ACC112 (cell line): ENCODE measurements around the gene PLA2G4B.
"Not testable (repeated sequence)": the region's sequence is repeated elsewhere in the genome, so short reads cannot be mapped to it uniquely, and the experiment has no call there.

Source experiments
- H2AFZ ChIP-seq: fragments of 200-600 bp; sonication (generic); one replicate; pipeline ENCODE4 v1.6.0; 2017; ENCODE audit warnings: antibody characterized with exemption, low read length; ENCODE audit not compliant: unreplicated experiment
- H3K27ac ChIP-seq: fragments of 200-600 bp; sonication (generic); 2 replicates; pipeline ENCODE4 v1.5.1; 2014; ENCODE audit warnings: low read depth, mild to moderate bottlenecking, antibody characterized with exemption, low read length, moderate library complexity
- H3K27me3 ChIP-seq: fragments of 200-600 bp; sonication (generic); 2 replicates; pipeline ENCODE4 v1.6.1; 2014; ENCODE audit warnings: mild to moderate bottlenecking, antibody characterized with exemption, low read length, moderate library complexity, mixed read lengths; ENCODE audit not compliant: insufficient read depth
- H3K36me3 ChIP-seq: fragments of 200-600 bp; sonication (generic); 2 replicates; pipeline ENCODE4 v1.6.1; 2016; ENCODE audit warnings: mild to moderate bottlenecking, antibody characterized with exemption, low read length, moderate library complexity, mixed read lengths; ENCODE audit not compliant: insufficient read depth
- H3K4me1 ChIP-seq: fragments of 200-600 bp; sonication (generic); one replicate; pipeline ENCODE4 v1.6.1; 2016; ENCODE audit warnings: low read length, mixed read lengths; ENCODE audit not compliant: insufficient read depth, unreplicated experiment, control insufficient read depth
- H3K4me3 ChIP-seq: fragments of 200-600 bp; sonication (generic); 2 replicates; pipeline ENCODE4 v1.5.1; 2014; ENCODE audit warnings: mild to moderate bottlenecking, low read depth, low read length
- H3K79me2 ChIP-seq: fragments of 200-600 bp; sonication (generic); one replicate; pipeline ENCODE4 v1.6.0; 2016; ENCODE audit warnings: low read length; ENCODE audit not compliant: control insufficient read depth, unreplicated experiment, insufficient read depth

PLA2G4B gene

GRCh38 chr15:41827880-41828806 is 10.5 kb upstream of the PLA2G4B start, which contains the start of gene JMJD7:
JMJD7 (plus strand) TSS chr15:41828092; CDS start chr15:41828125, 33 bp downstream.
- Histone ChIP-seq H3K4me3 (peak within 1 kb of the TSS; percentile 91), H3K79me2 (no peaks in the 10 kb centered on the region), H3K4me1 (peaks cover 7% of the 10 kb centered on the region), H3K36me3 (0 out of 2 replicates have a peak, but pooled peaks cover 2% of the 10 kb centered on the region), H3K27me3 (no peaks in the 10 kb centered on the region), H3K27ac (no peak within 1 kb of the TSS; the same call in 1 of the 2 replicates), H2AFZ (peak within 1 kb of the TSS; percentile 65)

- Histone ChIP-seq H3K27ac (no peak overlapping the region), H2AFZ (peak overlapping the region; percentile 65), H3K4me1 (peaks cover 7% of the 10 kb centered on the region), H3K79me2 (no peaks in the 10 kb centered on the region), H3K36me3 (0 out of 2 replicates have a peak, but pooled peaks cover 2% of the 10 kb centered on the region), H3K27me3 (no peaks in the 10 kb centered on the region), H3K4me3 (peak overlapping the region; percentile 91)
These were observed 9.9 kb upstream of the PLA2G4B start for GRCh38 chr15:41828807-41829141.

DNA sequence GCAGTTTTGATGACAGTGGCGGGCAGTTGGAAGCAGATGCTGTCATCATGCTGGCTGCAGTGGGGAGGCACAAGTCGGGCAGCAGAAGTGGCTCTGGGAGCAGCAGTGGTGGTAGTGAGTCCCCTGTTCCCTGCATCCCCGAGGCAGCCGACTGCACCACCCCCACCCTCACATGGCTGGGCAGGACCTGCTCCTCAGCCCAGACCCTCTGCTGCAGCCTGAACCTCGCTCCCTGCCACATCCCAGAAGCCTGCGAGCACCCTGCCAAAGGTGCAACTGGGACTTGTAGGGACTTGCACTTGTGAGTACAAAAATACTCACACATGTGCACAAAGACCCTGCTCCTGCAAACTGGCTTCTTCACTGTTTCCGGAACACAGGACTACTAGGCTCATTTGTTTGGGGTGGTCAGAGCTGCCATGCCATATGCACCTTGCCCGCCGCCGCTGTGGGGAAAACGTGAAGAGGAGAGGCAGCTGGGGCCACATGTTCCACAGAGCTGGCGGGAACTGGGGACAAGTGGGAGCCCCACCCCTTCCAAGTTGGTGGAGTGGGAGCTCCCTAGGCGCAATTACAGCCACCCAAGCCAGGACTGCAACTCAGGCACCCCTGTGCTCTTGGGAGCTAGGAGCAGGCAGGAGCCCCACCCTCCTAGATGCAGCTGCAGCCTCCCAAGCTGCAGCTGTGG is 8.5 kb upstream of the PLA2G4B start:
- no peak overlapping the region for H3K27ac ChIP-seq
- H3K27me3 ChIP-seq, result no peaks in the 10 kb centered on the region
- no peaks in the 10 kb centered on the region for H3K36me3 ChIP-seq
- H3K4me1 ChIP-seq, result peaks cover 7% of the 10 kb centered on the region
- no peak overlapping the region for H3K4me3 ChIP-seq
- H3K79me2 ChIP-seq, result no peaks in the 10 kb centered on the region
- no peak overlapping the region for H2AFZ ChIP-seq

DNA sequence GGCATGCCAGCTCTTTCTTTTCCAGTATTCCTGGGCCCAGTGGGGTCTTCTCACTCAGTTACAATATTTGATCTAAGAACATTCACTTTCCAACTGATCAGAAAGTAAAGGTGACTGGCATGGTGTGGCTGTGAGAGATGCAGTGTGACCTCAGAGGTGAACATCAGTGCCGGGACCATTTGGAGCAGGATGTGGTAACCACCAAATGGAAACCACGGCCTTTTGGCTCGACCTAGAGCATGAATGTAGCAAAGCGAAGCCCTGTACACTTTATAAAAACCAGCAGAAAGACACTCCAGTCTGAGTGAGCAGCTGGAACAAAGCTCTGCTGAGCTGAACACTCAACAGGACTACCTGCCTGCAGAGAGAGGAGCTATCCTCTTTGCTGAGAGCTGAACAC is 7.4 kb upstream of the PLA2G4B start:
- not testable (repeated sequence) for H2AFZ ChIP-seq, H3K4me3 ChIP-seq, H3K36me3 ChIP-seq, H3K27me3 ChIP-seq, H3K4me1 ChIP-seq, H3K79me2 ChIP-seq, H3K27ac ChIP-seq

- H3K27me3 ChIP-seq, result no peaks in the 10 kb centered on the region
- no peaks in the 10 kb centered on the region for H3K36me3 ChIP-seq
- H3K27ac ChIP-seq, result no peak overlapping the region
- H3K79me2 ChIP-seq, result no peaks in the 10 kb centered on the region
- no peak overlapping the region for H2AFZ ChIP-seq
- H3K4me1 ChIP-seq, result peaks cover 7% of the 10 kb centered on the region
- no peak overlapping the region for H3K4me3 ChIP-seq
These were observed 6.4 kb upstream of the PLA2G4B start for GRCh38 chr15:41832208-41832607.

DNA sequence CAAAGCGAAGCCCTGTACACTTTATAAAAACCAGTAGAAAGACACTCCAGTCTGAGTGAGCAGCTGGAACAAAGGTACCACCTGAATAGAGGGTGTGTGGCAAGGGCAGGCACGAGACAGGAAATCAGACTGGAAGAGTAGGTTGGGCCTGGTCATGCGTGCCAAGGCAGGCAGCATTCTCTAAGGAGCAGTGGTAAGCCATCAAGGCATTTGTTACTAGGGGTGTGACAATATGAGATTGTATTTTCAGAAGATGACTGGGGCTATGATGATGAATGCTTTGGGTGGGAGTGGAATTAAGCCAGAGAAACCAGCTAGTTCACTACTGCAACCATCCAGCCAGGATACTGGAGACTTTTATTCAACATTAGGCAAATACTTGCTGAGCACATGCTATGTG is 5.8 kb upstream of the PLA2G4B start:
- Histone ChIP-seq H3K4me3 (no peak overlapping the region), H3K27ac (no peak overlapping the region), H3K27me3 (no peaks in the 10 kb centered on the region), H2AFZ (no peak overlapping the region), H3K79me2 (no peaks in the 10 kb centered on the region), H3K4me1 (peaks cover 7% of the 10 kb centered on the region), H3K36me3 (no peaks in the 10 kb centered on the region)

- no peaks in the 10 kb centered on the region for H3K36me3 ChIP-seq
- H2AFZ ChIP-seq, result no peak overlapping the region
- no peak overlapping the region for H3K4me3 ChIP-seq
- H3K27me3 ChIP-seq, result no peaks in the 10 kb centered on the region
- no peaks in the 10 kb centered on the region for H3K79me2 ChIP-seq
- H3K4me1 ChIP-seq, result peaks cover 1% of the 10 kb centered on the region
- no peak overlapping the region for H3K27ac ChIP-seq
These were observed 4.6 kb upstream of the PLA2G4B start for GRCh38 chr15:41834096-41834495.

- H3K36me3 ChIP-seq, result no peaks in the 10 kb centered on the region
- no peak overlapping the region for H2AFZ ChIP-seq
- no peaks in the 10 kb centered on the region for H3K4me1 ChIP-seq
- no peak overlapping the region for H3K4me3 ChIP-seq
- no peaks in the 10 kb centered on the region for H3K79me2 ChIP-seq
- no peak overlapping the region for H3K27ac ChIP-seq
- no peaks in the 10 kb centered on the region for H3K27me3 ChIP-seq
These were observed 2.6 kb upstream of the PLA2G4B start for GRCh38 chr15:41836073-41836472.

DNA sequence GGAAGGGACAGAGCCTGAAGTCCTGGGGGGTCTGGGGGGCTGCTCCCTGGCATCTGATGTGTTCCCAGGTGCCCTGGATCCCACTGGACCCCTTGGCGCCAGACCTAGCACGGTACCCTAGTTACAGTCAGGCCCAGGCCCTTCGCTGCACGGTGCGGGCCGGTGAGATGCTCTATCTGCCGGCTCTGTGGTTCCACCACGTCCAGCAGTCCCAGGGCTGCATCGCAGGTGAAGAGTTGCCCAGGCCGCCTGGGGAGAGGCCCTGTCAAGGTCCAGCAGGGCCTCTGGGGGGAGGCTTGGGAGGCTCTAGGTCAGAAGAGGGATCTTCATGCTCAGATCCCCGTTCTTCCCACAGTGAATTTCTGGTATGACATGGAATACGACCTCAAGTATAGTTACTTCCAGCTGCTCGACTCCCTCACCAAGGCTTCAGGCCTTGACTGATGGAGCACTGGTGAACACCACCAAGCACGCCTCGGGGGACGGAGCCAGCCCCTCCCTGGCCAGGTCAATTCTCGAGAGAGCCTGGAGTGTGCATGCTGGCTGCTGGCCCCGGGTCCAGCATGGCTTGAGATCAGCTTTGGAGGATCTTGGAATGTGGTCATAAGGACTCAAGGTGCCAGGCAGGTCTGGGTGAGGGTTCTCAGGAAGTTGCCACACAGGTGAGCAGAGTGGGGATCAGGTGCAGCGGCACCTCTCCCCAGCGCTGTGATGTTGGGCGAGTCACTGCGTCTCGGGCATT is 1.8 kb upstream of the PLA2G4B start:
- H3K27ac ChIP-seq, result no peak overlapping the region
- no peak overlapping the region for H3K4me3 ChIP-seq
- no peaks in the 10 kb centered on the region for H3K79me2 ChIP-seq
- H3K36me3 ChIP-seq, result no peaks in the 10 kb centered on the region
- no peak overlapping the region for H2AFZ ChIP-seq
- no peaks in the 10 kb centered on the region for H3K27me3 ChIP-seq
- no peaks in the 10 kb centered on the region for H3K4me1 ChIP-seq

- Histone ChIP-seq H3K79me2 (no peaks in the 10 kb centered on the region), H3K4me1 (no peaks in the 10 kb centered on the region), H3K36me3 (no peaks in the 10 kb centered on the region), H3K27ac (no peak overlapping the region), H3K4me3 (no peak overlapping the region), H2AFZ (no peak overlapping the region), H3K27me3 (no peaks in the 10 kb centered on the region)
These were observed 1.3 kb downstream of the PLA2G4B start for GRCh38 chr15:41839781-41840491.
